ENCODE measurements around the gene SNRPD1.
"Not testable (repeated sequence)": the region's sequence is repeated elsewhere in the genome, so short reads cannot be mapped to it uniquely, and the experiment has no call there.

The SNRPD1 gene

GRCh38 chr18:21636769-21637168 lies 24.7 kb downstream of the SNRPD1 start:
- DNase-seq (ENCODE audit: low spot score) = no peak

GRCh38 chr18:21638822-21639221 lies 26.7 kb downstream of the SNRPD1 start:
- no peak for DNase-seq (ENCODE audit: low spot score)

GRCh38 chr18:21640375-21640774 lies 28.3 kb downstream of the SNRPD1 start:
- DNase-seq (ENCODE audit: low spot score) = not testable (repeated sequence)

- DNase-seq (ENCODE audit: low spot score) = no peak
Measured at GRCh38 chr18:21650311-21650710, 38.2 kb downstream of the SNRPD1 start.

GRCh38 chr18:21652073-21652472 lies 40.0 kb downstream of the SNRPD1 start:
- DNase-seq (ENCODE audit: low spot score) = no peak

- no peak for DNase-seq (ENCODE audit: low spot score)
Measured at GRCh38 chr18:21653361-21653760, 41.2 kb downstream of the SNRPD1 start.

- DNase-seq (ENCODE audit: low spot score) = no peak
Measured at GRCh38 chr18:21656402-21656801, 44.3 kb downstream of the SNRPD1 start.

GRCh38 chr18:21660078-21660477 lies 48.0 kb downstream of the SNRPD1 start:
- no peak for DNase-seq (ENCODE audit: low spot score)

- DNase-seq (ENCODE audit: low spot score) = no peak
Measured at GRCh38 chr18:21662581-21662980, 50.5 kb downstream of the SNRPD1 start.

GRCh38 chr18:21663578-21663977 lies 51.5 kb downstream of the SNRPD1 start:
- no peak for DNase-seq (ENCODE audit: low spot score)

- no peak for DNase-seq (ENCODE audit: low spot score)
Measured at GRCh38 chr18:21664069-21664468, 52.0 kb downstream of the SNRPD1 start.

GRCh38 chr18:21669736-21670285 lies 57.7 kb downstream of the SNRPD1 start:
- no peak for DNase-seq (ENCODE audit: low spot score)

GRCh38 chr18:21672521-21673267 lies 60.6 kb downstream of the SNRPD1 start:
- DNase-seq (ENCODE audit: low spot score) = no peak

GRCh38 chr18:21675354-21675753 lies 63.2 kb downstream of the SNRPD1 start:
- DNase-seq (ENCODE audit: low spot score) = not testable (repeated sequence)

GRCh38 chr18:21678859-21679258 lies 66.7 kb downstream of the SNRPD1 start:
- DNase-seq (ENCODE audit: low spot score) = no peak

- DNase-seq (ENCODE audit: low spot score) = no peak
Measured at GRCh38 chr18:21680161-21680560, 68.0 kb downstream of the SNRPD1 start.

- no peak for DNase-seq (ENCODE audit: low spot score)
Measured at GRCh38 chr18:21682371-21683051, 70.4 kb downstream of the SNRPD1 start.

Data from HuH-7.5 (cell line).